ENCODE data around the gene PECR. TPM values are rescaled to one million over a fixed set of nuclear protein-coding genes. Genes with fewer than 3 reads are reported as not detected.

Gene PECR
- total RNA-seq, 1 experiment from 2014 or later, result 16.3 TPM

DNA sequence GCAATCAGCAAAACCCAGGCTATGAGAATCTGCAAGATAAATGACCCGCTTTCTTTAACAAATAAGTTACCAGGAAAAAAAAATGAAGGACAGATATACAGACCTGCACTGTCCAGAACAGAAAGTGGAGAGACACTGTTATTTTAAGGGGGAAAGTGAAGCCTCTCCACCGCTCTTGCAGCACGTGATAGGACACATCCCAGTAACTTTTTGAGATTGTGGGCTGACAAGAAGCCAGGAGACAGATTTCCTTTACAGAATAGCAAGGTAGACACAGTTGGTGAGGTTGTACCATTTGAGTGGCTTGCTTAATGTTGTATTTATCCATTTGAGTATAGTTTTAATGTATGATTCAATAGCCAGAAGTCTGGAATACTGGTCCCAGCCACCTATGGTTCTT is 13.1 kb upstream of the PECR start:
- Histone ChIP-seq H4K20me1 (ENCODE audit: insufficient read depth) (no peaks in the 10 kb centered on the region), H3K36me3 (ENCODE audit: control insufficient read depth in 1 of 2, insufficient read depth in 2 of 2, low read length in 2 of 2) (no peaks in the 10 kb centered on the region), H2AFZ (ENCODE audit: low read depth, low read length, poor library complexity, severe bottlenecking) (no peak overlapping the region), H3K27me3 (ENCODE audit: insufficient read depth, low read length) (no peaks in the 10 kb centered on the region), H3K79me2 (ENCODE audit: insufficient read depth, low read length) (no peaks in the 10 kb centered on the region), H3K4me1 (ENCODE audit: control insufficient read depth in 1 of 2, insufficient read depth in 2 of 2, low read length in 2 of 2) (no peaks in the 10 kb centered on the region), H3K27ac (ENCODE audit: low read depth, low read length) (no peak overlapping the region), H3K9me3 (ENCODE audit: control insufficient read depth in 1 of 2, insufficient read depth in 1 of 2, low read depth in 1 of 2, low read length in 2 of 2) (no peaks in the 10 kb centered on the region), H3K4me2 (ENCODE audit: low read length) (no peak overlapping the region), H3K4me3 (replicated peaks in 1 of 2; ENCODE audit: low read depth in 1 of 2, low read length in 2 of 2) (no peak overlapping the region), H3K9me2 (ENCODE audit: insufficient read depth) (no peaks in the 10 kb centered on the region), H3K9ac (ENCODE audit: low read length) (no peak overlapping the region)
- BruUV-seq (replicated peaks), result no TSS peak
- DNase-seq (ENCODE audit: low read depth, low spot score) (no peak), ATAC-seq (no peak)
- POLR2A ChIA-PET, result interaction anchor here (1.0 kb wide), 1 partner anchor 14 kb away, joined by 3 read pairs; the partner anchor contains the start of gene XRCC5
- TF ChIP-seq CBX3 (IDR thresholded peaks at IDR 0.05; ENCODE audit: low read depth) (no peak), ELF1 (IDR thresholded peaks at IDR 0.05; ENCODE audit: borderline replicate concordance, low read depth) (no peak), EGR1 (IDR thresholded peaks at IDR 0.05; ENCODE audit: low read depth) (no peak), TCF7L2 (IDR thresholded peaks at IDR 0.05; ENCODE audit: borderline replicate concordance, extremely low read depth, insufficient read depth, insufficient read length) (no peak), POLR2A (IDR thresholded peaks at IDR 0.05; ENCODE audit: borderline replicate concordance, extremely low read depth, insufficient read depth, insufficient read length) (no peak), FOSL1 (IDR thresholded peaks at IDR 0.05; ENCODE audit: low read depth) (no peak), CEBPB (IDR thresholded peaks at IDR 0.05; ENCODE audit: low read depth) (no peak), EZH2phosphoT487 (IDR thresholded peaks at IDR 0.05; ENCODE audit: borderline replicate concordance) (no peak), POLR2AphosphoS5 (IDR thresholded peaks at IDR 0.05; ENCODE audit: low read depth, low read length) (no peak), RAD21 (IDR thresholded peaks at IDR 0.05; ENCODE audit: low read depth) (no peak), EZH2 (IDR thresholded peaks at IDR 0.05) (no peak), SRF (IDR thresholded peaks at IDR 0.05; ENCODE audit: low read depth) (no peak), SP1 (IDR thresholded peaks at IDR 0.05; ENCODE audit: low read depth) (no peak), ZFX (IDR thresholded peaks at IDR 0.05) (no peak)
- TF ChIP-seq, protein P1, sequence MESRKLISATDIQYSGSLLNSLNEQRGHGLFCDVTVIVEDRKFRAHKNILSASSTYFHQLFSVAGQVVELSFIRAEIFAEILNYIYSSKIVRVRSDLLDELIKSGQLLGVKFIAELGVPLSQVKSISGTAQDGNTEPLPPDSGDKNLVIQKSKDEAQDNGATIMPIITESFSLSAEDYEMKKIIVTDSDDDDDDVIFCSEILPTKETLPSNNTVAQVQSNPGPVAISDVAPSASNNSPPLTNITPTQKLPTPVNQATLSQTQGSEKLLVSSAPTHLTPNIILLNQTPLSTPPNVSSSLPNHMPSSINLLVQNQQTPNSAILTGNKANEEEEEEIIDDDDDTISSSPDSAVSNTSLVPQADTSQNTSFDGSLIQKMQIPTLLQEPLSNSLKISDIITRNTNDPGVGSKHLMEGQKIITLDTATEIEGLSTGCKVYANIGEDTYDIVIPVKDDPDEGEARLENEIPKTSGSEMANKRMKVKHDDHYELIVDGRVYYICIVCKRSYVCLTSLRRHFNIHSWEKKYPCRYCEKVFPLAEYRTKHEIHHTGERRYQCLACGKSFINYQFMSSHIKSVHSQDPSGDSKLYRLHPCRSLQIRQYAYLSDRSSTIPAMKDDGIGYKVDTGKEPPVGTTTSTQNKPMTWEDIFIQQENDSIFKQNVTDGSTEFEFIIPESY (IDR thresholded peaks at IDR 0.05; ENCODE audit: extremely low read depth, insufficient replicate concordance, low read length), result no peak
- TF ChIP-seq, protein P2, sequence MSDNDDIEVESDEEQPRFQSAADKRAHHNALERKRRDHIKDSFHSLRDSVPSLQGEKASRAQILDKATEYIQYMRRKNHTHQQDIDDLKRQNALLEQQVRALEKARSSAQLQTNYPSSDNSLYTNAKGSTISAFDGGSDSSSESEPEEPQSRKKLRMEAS (IDR thresholded peaks at IDR 0.05), result no peak
- TF ChIP-seq, protein P3, sequence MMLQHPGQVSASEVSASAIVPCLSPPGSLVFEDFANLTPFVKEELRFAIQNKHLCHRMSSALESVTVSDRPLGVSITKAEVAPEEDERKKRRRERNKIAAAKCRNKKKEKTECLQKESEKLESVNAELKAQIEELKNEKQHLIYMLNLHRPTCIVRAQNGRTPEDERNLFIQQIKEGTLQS (IDR thresholded peaks at IDR 0.05), result no peak
- TF ChIP-seq, protein P4, sequence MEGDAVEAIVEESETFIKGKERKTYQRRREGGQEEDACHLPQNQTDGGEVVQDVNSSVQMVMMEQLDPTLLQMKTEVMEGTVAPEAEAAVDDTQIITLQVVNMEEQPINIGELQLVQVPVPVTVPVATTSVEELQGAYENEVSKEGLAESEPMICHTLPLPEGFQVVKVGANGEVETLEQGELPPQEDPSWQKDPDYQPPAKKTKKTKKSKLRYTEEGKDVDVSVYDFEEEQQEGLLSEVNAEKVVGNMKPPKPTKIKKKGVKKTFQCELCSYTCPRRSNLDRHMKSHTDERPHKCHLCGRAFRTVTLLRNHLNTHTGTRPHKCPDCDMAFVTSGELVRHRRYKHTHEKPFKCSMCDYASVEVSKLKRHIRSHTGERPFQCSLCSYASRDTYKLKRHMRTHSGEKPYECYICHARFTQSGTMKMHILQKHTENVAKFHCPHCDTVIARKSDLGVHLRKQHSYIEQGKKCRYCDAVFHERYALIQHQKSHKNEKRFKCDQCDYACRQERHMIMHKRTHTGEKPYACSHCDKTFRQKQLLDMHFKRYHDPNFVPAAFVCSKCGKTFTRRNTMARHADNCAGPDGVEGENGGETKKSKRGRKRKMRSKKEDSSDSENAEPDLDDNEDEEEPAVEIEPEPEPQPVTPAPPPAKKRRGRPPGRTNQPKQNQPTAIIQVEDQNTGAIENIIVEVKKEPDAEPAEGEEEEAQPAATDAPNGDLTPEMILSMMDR (IDR thresholded peaks at IDR 0.05 in 2 of 3, conservative IDR thresholded peaks at IDR 0.05 in 1 of 3; ENCODE audit: borderline replicate concordance in 1 of 3, insufficient read depth in 1 of 3, low read depth in 2 of 3, low read length in 2 of 3), result no peak
- CTCF ChIA-PET, result no interaction called here
- intact Hi-C loops (cut with micrococcal nuclease), result no loop called here
- RAD21 ChIA-PET (ENCODE audit: low non-redundant PET in 1 of 2, low total read pairs in 2 of 2, uncharacterized antibody in 2 of 2, unreplicated experiment in 2 of 2), result no interaction called here
